Measurements from ENCODE around the gene TBC1D23. TPM values are rescaled to one million over a fixed set of nuclear protein-coding genes. Genes with fewer than 3 reads are reported as not detected.

The TBC1D23 gene
- total RNA-seq, 1 donor from 2014 or later = 48.8 TPM

DNA sequence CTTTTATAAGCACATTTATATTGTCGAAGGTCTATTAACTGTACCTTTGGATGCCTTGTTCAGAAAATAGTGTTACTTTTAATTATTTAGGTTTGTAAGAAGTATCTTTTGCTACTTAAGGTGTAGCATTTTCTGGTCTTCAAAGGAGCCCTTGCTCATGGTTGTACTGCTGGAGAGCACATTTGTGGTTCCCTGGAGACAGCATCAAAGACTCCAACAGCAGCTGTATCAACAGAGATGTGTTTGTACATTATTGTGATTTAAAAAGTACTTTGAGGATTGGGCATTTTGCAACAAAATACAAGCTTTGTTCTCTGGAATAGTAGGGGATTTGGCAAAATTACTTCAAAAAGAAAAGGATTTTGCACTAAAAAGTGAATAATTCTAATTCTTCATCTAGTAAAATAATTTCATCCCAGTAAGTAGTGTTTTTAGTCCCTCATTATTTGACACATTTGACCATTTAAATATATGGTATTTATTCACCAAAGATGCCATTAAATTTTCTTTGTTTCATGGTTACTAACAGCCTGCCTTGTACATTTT lies 16.5 kb downstream of the TBC1D23 start:
- no peak for DNase-seq (ENCODE audit: low spot score, unreplicated experiment)
- Mint-ChIP-seq H3K36me3 (ENCODE audit: insufficient read depth) (peaks cover 3% of the 10 kb centered on the region), H3K4me3 (ENCODE audit: low read depth) (no peak overlapping the region), H3K4me1 (ENCODE audit: low read depth) (peaks cover 37% of the 10 kb centered on the region), H3K27ac (peak overlapping the region; percentile 97), H3K27me3 (no peaks in the 10 kb centered on the region), H3K9me3 (ENCODE audit: low read depth) (no peaks in the 10 kb centered on the region)
- TF ChIP-seq, protein P1, sequence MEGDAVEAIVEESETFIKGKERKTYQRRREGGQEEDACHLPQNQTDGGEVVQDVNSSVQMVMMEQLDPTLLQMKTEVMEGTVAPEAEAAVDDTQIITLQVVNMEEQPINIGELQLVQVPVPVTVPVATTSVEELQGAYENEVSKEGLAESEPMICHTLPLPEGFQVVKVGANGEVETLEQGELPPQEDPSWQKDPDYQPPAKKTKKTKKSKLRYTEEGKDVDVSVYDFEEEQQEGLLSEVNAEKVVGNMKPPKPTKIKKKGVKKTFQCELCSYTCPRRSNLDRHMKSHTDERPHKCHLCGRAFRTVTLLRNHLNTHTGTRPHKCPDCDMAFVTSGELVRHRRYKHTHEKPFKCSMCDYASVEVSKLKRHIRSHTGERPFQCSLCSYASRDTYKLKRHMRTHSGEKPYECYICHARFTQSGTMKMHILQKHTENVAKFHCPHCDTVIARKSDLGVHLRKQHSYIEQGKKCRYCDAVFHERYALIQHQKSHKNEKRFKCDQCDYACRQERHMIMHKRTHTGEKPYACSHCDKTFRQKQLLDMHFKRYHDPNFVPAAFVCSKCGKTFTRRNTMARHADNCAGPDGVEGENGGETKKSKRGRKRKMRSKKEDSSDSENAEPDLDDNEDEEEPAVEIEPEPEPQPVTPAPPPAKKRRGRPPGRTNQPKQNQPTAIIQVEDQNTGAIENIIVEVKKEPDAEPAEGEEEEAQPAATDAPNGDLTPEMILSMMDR (IDR thresholded peaks at IDR 0.05; ENCODE audit: unreplicated experiment) = no peak

DNA sequence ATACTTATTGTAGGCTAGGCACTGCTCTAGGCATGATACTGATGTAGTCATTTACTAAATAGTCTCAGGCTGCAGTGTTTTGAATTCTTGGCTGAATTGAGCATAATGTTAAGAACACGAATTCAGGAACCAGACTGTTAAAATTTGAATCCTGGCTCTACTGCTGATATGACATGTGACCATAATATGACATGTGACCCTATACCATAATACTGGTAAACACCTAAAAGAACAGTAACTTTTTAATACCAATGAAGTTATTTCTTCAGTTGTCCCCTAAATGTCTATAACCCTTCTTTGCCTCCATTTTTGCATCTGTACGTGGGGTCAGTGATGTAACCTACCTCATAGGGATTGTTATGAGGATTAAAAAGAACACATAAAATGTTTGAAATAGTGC lies 18.1 kb downstream of the TBC1D23 start:
- no peak overlapping the region for H3K4me3 Mint-ChIP-seq (ENCODE audit: low read depth)
- TF ChIP-seq, protein P1 (IDR thresholded peaks at IDR 0.05; ENCODE audit: unreplicated experiment) = no peak

GRCh38 chr3:100288288-100288894 lies 27.6 kb downstream of the TBC1D23 start:
- H3K27me3 Mint-ChIP-seq = no peaks in the 10 kb centered on the region
- H3K4me3 Mint-ChIP-seq (ENCODE audit: low read depth) = no peak overlapping the region
- TF ChIP-seq, protein P1 (IDR thresholded peaks at IDR 0.05; ENCODE audit: unreplicated experiment) = no peak
- peaks cover 24% of the 10 kb centered on the region for H3K36me3 Mint-ChIP-seq (ENCODE audit: insufficient read depth)
- no peaks in the 10 kb centered on the region for H3K4me1 Mint-ChIP-seq (ENCODE audit: low read depth)
- no peak overlapping the region for H3K27ac Mint-ChIP-seq
- H3K9me3 Mint-ChIP-seq (ENCODE audit: low read depth) = no peaks in the 10 kb centered on the region
- DNase-seq (ENCODE audit: low spot score, unreplicated experiment) = no peak

More for the DNA sequence above, 18.1 kb downstream of the TBC1D23 start:
- no peaks in the 10 kb centered on the region for H3K9me3 Mint-ChIP-seq (ENCODE audit: low read depth)
- no peak for DNase-seq (ENCODE audit: low spot score, unreplicated experiment)
- peaks cover 26% of the 10 kb centered on the region for H3K4me1 Mint-ChIP-seq (ENCODE audit: low read depth)
- peak overlapping the region; percentile 31 for H3K27ac Mint-ChIP-seq
- H3K27me3 Mint-ChIP-seq = no peaks in the 10 kb centered on the region
- H3K36me3 Mint-ChIP-seq (ENCODE audit: insufficient read depth) = peaks cover 5% of the 10 kb centered on the region

DNA sequence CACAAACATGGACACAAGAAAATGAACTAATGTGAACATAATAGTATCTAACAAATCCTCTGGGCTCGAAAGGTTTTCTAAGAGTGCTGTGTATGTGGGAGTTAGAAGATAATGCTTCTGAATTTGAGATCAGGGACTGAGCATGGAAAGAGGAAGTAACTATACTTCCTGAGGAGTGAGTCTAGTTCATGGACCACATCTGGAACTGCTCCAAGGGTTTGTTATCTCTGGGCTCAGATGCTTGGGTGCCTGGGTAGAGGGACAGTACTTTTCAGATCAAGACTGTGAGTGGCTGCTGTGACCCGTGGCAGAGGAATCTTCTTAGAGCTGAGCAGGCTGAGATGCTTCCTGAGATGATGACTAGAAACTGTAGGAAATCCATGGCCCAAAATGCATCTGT lies 28.5 kb downstream of the TBC1D23 start:
- no peak overlapping the region for H3K27ac Mint-ChIP-seq
- peaks cover 23% of the 10 kb centered on the region for H3K36me3 Mint-ChIP-seq (ENCODE audit: insufficient read depth)
- H3K9me3 Mint-ChIP-seq (ENCODE audit: low read depth) = no peaks in the 10 kb centered on the region
- TF ChIP-seq, protein P1 (IDR thresholded peaks at IDR 0.05; ENCODE audit: unreplicated experiment) = no peak
- no peaks in the 10 kb centered on the region for H3K4me1 Mint-ChIP-seq (ENCODE audit: low read depth)
- H3K4me3 Mint-ChIP-seq (ENCODE audit: low read depth) = no peak overlapping the region
- no peaks in the 10 kb centered on the region for H3K27me3 Mint-ChIP-seq
- DNase-seq (ENCODE audit: low spot score, unreplicated experiment) = no peak

DNA sequence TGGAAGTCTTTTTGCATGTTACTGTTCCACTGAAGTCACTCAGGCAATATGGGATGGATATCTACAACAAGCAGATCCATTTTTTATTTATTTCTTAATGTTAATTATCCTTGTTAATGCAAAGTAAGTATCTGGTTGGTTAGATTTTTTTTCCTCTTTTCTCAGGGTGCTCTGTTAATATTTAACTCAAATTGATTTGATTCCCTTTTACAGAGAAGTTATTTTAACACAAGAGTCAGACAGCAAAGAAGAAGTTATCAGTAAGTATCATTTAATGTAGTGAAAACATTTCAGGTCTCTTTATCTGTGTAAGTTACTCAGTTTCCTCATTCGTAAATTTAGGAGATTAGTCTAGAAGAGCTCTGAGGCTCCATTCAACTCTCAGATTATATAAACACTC lies 34.3 kb downstream of the TBC1D23 start:
- TF ChIP-seq, protein P1 (IDR thresholded peaks at IDR 0.05; ENCODE audit: unreplicated experiment) = no peak
- peak overlapping the region; percentile 65 for H3K27ac Mint-ChIP-seq
- H3K4me3 Mint-ChIP-seq (ENCODE audit: low read depth) = peak overlapping the region; percentile 15
- DNase-seq (ENCODE audit: low spot score, unreplicated experiment) = no peak
- no peaks in the 10 kb centered on the region for H3K27me3 Mint-ChIP-seq
- no peaks in the 10 kb centered on the region for H3K9me3 Mint-ChIP-seq (ENCODE audit: low read depth)
- peaks cover 29% of the 10 kb centered on the region for H3K4me1 Mint-ChIP-seq (ENCODE audit: low read depth)
- H3K36me3 Mint-ChIP-seq (ENCODE audit: insufficient read depth) = peaks cover 23% of the 10 kb centered on the region

Measured in progenitor cell of endocrine pancreas (in vitro differentiated cells).